Nephron (organoid): ENCODE results near the gene DNAH7.

Experiments
- H3K27ac Mint-ChIP-seq, 3 experiments: 2 replicates each; pipeline ENCODE4 v1.8.0; 2020; ENCODE audit warnings: mixed read lengths in 3 of 3, mild to moderate bottlenecking in 2 of 3, moderate library complexity in 1 of 3
- H3K27me3 Mint-ChIP-seq: 2 replicates; pipeline ENCODE4 v1.8.0; 2021; ENCODE audit warnings: low read depth, mild to moderate bottlenecking, moderate library complexity, mixed read lengths
- H3K36me3 Mint-ChIP-seq: 2 replicates; pipeline ENCODE4 v1.8.0; 2020; ENCODE audit warnings: low read depth, mixed read lengths
- H3K4me1 Mint-ChIP-seq: 2 replicates; pipeline ENCODE4 v1.8.0; 2020; ENCODE audit warnings: mixed read lengths
- H3K4me3 Mint-ChIP-seq, 3 experiments: 2 replicates each; pipeline ENCODE4 v1.8.0; 2020; ENCODE audit warnings: mild to moderate bottlenecking in 3 of 3, mixed read lengths in 3 of 3, moderate library complexity in 2 of 3
- H3K9me3 Mint-ChIP-seq: 2 replicates; pipeline ENCODE4 v1.8.0; 2020; ENCODE audit warnings: mixed read lengths
- CTCF ChIP-seq, 3 experiments: fragments of 200-600 bp; sonication (generic); IDR thresholded peaks; one replicate each; pipeline ENCODE4 v1.5.0; 2021; ENCODE audit warnings: antibody characterized with exemption in 3 of 3; ENCODE audit not compliant: unreplicated experiment in 3 of 3

The DNAH7 gene

GRCh38 chr2:195830968-195831950 is 237.4 kb downstream of the DNAH7 start:
- no peaks in the 10 kb centered on the region for H3K4me1 Mint-ChIP-seq
- no peak overlapping the region for H3K4me3 Mint-ChIP-seq
- H3K27ac Mint-ChIP-seq, result no peak overlapping the region
- TF ChIP-seq CTCF (IDR thresholded peaks at IDR 0.05; ENCODE audit: unreplicated experiment in 3 of 3), result no peak
- no peaks in the 10 kb centered on the region for H3K27me3 Mint-ChIP-seq
- no peaks in the 10 kb centered on the region for H3K9me3 Mint-ChIP-seq
- no peaks in the 10 kb centered on the region for H3K36me3 Mint-ChIP-seq

GRCh38 chr2:195824478-195824877 is 244.2 kb downstream of the DNAH7 start:
- Mint-ChIP-seq H3K4me3 (no peak overlapping the region), H3K36me3 (no peaks in the 10 kb centered on the region)
- TF ChIP-seq CTCF (IDR thresholded peaks at IDR 0.05; ENCODE audit: unreplicated experiment in 3 of 3), result no peak

GRCh38 chr2:195823206-195823605 is 245.4 kb downstream of the DNAH7 start:
- Mint-ChIP-seq H3K27ac (no peak overlapping the region), H3K4me1 (no peaks in the 10 kb centered on the region), H3K4me3 (no peak overlapping the region), H3K27me3 (no peaks in the 10 kb centered on the region), H3K36me3 (no peaks in the 10 kb centered on the region), H3K9me3 (no peaks in the 10 kb centered on the region)
- TF ChIP-seq CTCF (IDR thresholded peaks at IDR 0.05; ENCODE audit: unreplicated experiment in 3 of 3), result no peak

More at GRCh38 chr2:195824478-195824877, 244.2 kb downstream of the DNAH7 start:
- Mint-ChIP-seq H3K4me1 (no peaks in the 10 kb centered on the region), H3K9me3 (no peaks in the 10 kb centered on the region), H3K27me3 (no peaks in the 10 kb centered on the region), H3K27ac (no peak overlapping the region)

GRCh38 chr2:195821566-195821932 is 247.1 kb downstream of the DNAH7 start:
- H3K27ac Mint-ChIP-seq, result no peak overlapping the region
- H3K4me1 Mint-ChIP-seq, result no peaks in the 10 kb centered on the region
- no peaks in the 10 kb centered on the region for H3K36me3 Mint-ChIP-seq
- TF ChIP-seq CTCF (IDR thresholded peaks at IDR 0.05; ENCODE audit: unreplicated experiment in 3 of 3), result no peak
- no peaks in the 10 kb centered on the region for H3K9me3 Mint-ChIP-seq
- H3K27me3 Mint-ChIP-seq, result no peaks in the 10 kb centered on the region
- H3K4me3 Mint-ChIP-seq, result no peak overlapping the region

GRCh38 chr2:195820867-195821565 is 247.6 kb downstream of the DNAH7 start:
- Mint-ChIP-seq H3K4me1 (no peaks in the 10 kb centered on the region), H3K27me3 (no peaks in the 10 kb centered on the region), H3K27ac (no peak overlapping the region), H3K4me3 (no peak overlapping the region), H3K9me3 (no peaks in the 10 kb centered on the region), H3K36me3 (no peaks in the 10 kb centered on the region)
- no peak for TF ChIP-seq CTCF (IDR thresholded peaks at IDR 0.05; ENCODE audit: unreplicated experiment in 3 of 3)
